ENCODE data around the gene BICC1.
"Not testable (repeated sequence)": the region's sequence is repeated elsewhere in the genome, so short reads cannot be mapped to it uniquely, and the experiment has no call there.

BICC1 gene

GRCh38 chr10:58567652-58568051 is 55.0 kb downstream of the BICC1 start:
- no peak for DNase-seq

- DNase-seq = no peak
These were observed 55.8 kb downstream of the BICC1 start for GRCh38 chr10:58568428-58568935.

- DNase-seq = no peak
These were observed 57.6 kb downstream of the BICC1 start for GRCh38 chr10:58570307-58570723.

GRCh38 chr10:58570979-58571378 is 58.3 kb downstream of the BICC1 start:
- DNase-seq = no peak

- DNase-seq = no peak
These were observed 60.5 kb downstream of the BICC1 start for GRCh38 chr10:58573144-58573543.

- DNase-seq = no peak
These were observed 61.4 kb downstream of the BICC1 start for GRCh38 chr10:58574058-58574457.

GRCh38 chr10:58575491-58575890 is 62.8 kb downstream of the BICC1 start:
- no peak for DNase-seq

GRCh38 chr10:58576751-58577436 is 64.2 kb downstream of the BICC1 start:
- no peak for DNase-seq

GRCh38 chr10:58577437-58577777 is 64.7 kb downstream of the BICC1 start:
- no peak for DNase-seq

GRCh38 chr10:58578366-58578765 is 65.7 kb downstream of the BICC1 start:
- no peak for DNase-seq

- DNase-seq = no peak
These were observed 66.5 kb downstream of the BICC1 start for GRCh38 chr10:58579011-58579655.

- no peak for DNase-seq
These were observed 69.4 kb downstream of the BICC1 start for GRCh38 chr10:58582045-58582444.

- no peak for DNase-seq
These were observed 72.8 kb downstream of the BICC1 start for GRCh38 chr10:58585435-58585834.

GRCh38 chr10:58586282-58587245 is 73.9 kb downstream of the BICC1 start:
- no peak for DNase-seq

GRCh38 chr10:58587676-58588075 is 75.0 kb downstream of the BICC1 start:
- no peak for DNase-seq

- no peak for DNase-seq
These were observed 76.1 kb downstream of the BICC1 start for GRCh38 chr10:58588673-58589265.

GRCh38 chr10:58590152-58590840 is 77.6 kb downstream of the BICC1 start:
- no peak for DNase-seq

- DNase-seq = no peak
These were observed 78.3 kb downstream of the BICC1 start for GRCh38 chr10:58590924-58591323.

- DNase-seq = no peak
These were observed 80.3 kb downstream of the BICC1 start for GRCh38 chr10:58593008-58593407.

GRCh38 chr10:58597211-58597610 is 84.5 kb downstream of the BICC1 start:
- DNase-seq = not testable (repeated sequence)

GRCh38 chr10:58599927-58600553 is 87.4 kb downstream of the BICC1 start:
- no peak for DNase-seq

GRCh38 chr10:58608351-58608750 is 95.7 kb downstream of the BICC1 start:
- no peak for DNase-seq

All from SHP77 treated with DMSO at 0.1 percent for 48 hours (cell line).